ENCODE results near the gene TMED5.

GRCh38 chr1:93223023-93223675, 42.9 kb upstream of the TMED5 start:
- TF ChIP-seq ZBTB7A (IDR thresholded peaks at IDR 0.05; ENCODE audit: low read depth) (no peak), TAF1 (IDR thresholded peaks at IDR 0.05; ENCODE audit: low read depth) (no peak), REST (IDR thresholded peaks at IDR 0.05; ENCODE audit: low read depth) (no peak), TCF12 (IDR thresholded peaks at IDR 0.05; ENCODE audit: low read depth) (no peak), USF1 (IDR thresholded peaks at IDR 0.05) (no peak), CREB1 (IDR thresholded peaks at IDR 0.05; ENCODE audit: low read depth) (no peak), RAD21 (IDR thresholded peaks at IDR 0.05; ENCODE audit: low read depth) (no peak), YY1 (IDR thresholded peaks at IDR 0.05; ENCODE audit: low read depth) (no peak), EP300 (IDR thresholded peaks at IDR 0.05; ENCODE audit: borderline replicate concordance) (no peak), TEAD4 (IDR thresholded peaks at IDR 0.05) (no peak), CEBPB (IDR thresholded peaks at IDR 0.05) (no peak), NFIC (IDR thresholded peaks at IDR 0.05) (no peak), EGR1 (IDR thresholded peaks at IDR 0.05) (no peak), FOXM1 (IDR thresholded peaks at IDR 0.05; ENCODE audit: borderline replicate concordance, low read depth) (no peak)

Measured in Ishikawa (cell line).